Fibroblast of lung (primary cell): ENCODE measurements around the gene XXYLT1. TPM values are rescaled to one million over a fixed set of nuclear protein-coding genes. Genes with fewer than 3 reads are reported as not detected.
A peak's percentile ranks its signal among the peaks of the same experiment; 100 is the strongest.

Source experiments
- DNase-seq, 2 donors: peaks; one replicate each; pipeline versions ENCODE4 v3.0.0 to v3.0.0-alpha.2; 2010; ENCODE audit warnings: low read depth in 2 of 2
- H2AFZ ChIP-seq: 2 replicates; pipeline ENCODE4 v1.5.1; 2012; ENCODE audit warnings: low read length, control low read depth, inconsistent platforms
- H3K27ac ChIP-seq: 2 replicates; pipeline ENCODE4 v1.5.1; 2011; ENCODE audit warnings: low read length, control low read depth; ENCODE audit not compliant: insufficient read depth
- H3K27me3 ChIP-seq: 2 replicates; pipeline ENCODE4 v1.5.1; 2011; ENCODE audit warnings: mild to moderate bottlenecking, low read length; ENCODE audit not compliant: control insufficient read depth, insufficient read depth
- H3K36me3 ChIP-seq: 2 replicates; pipeline ENCODE4 v1.5.1; 2011; ENCODE audit warnings: low read length; ENCODE audit not compliant: control insufficient read depth, insufficient read depth
- H3K4me1 ChIP-seq: 2 replicates; pipeline ENCODE4 v1.5.1; 2011; ENCODE audit warnings: low read length; ENCODE audit not compliant: control insufficient read depth, insufficient read depth; ENCODE audit errors: extremely low read depth
- H3K4me2 ChIP-seq: 2 replicates; pipeline ENCODE4 v1.5.1; 2011; ENCODE audit warnings: low read length, control low read depth; ENCODE audit not compliant: insufficient read depth; ENCODE audit errors: extremely low read depth
- H3K4me3 ChIP-seq, 4 experiments: fragments of 200-600 bp in 1 of 4; sonication (generic) in 1 of 4; replicated peaks in 1 of 4; 2 replicates each; pipeline ENCODE4 v1.5.1; 2011 to 2016; ENCODE audit warnings: low read length in 4 of 4, low read depth in 3 of 4, mild to moderate bottlenecking in 3 of 4, control low read depth in 2 of 4, inconsistent platforms in 1 of 4, mixed read lengths in 1 of 4; ENCODE audit not compliant: insufficient read depth in 1 of 4; ENCODE audit errors: control extremely low read depth in 1 of 4
- H3K79me2 ChIP-seq: 2 replicates; pipeline ENCODE4 v1.5.1; 2012; ENCODE audit warnings: mild to moderate bottlenecking, low read length, inconsistent platforms; ENCODE audit not compliant: control insufficient read depth, insufficient read depth
- H3K9ac ChIP-seq: 2 replicates; pipeline ENCODE4 v1.5.1; 2011; ENCODE audit warnings: mild to moderate bottlenecking, low read length, control low read depth; ENCODE audit not compliant: insufficient read depth
- H3K9me3 ChIP-seq: 2 replicates; pipeline ENCODE4 v1.5.1; 2012; ENCODE audit warnings: low read depth, low read length; ENCODE audit not compliant: control insufficient read depth, insufficient read depth
- H4K20me1 ChIP-seq: 2 replicates; pipeline ENCODE4 v1.5.1; 2011; ENCODE audit warnings: low read length; ENCODE audit not compliant: control insufficient read depth, insufficient read depth; ENCODE audit errors: extremely low read depth
- EZH2 ChIP-seq: IDR thresholded peaks from 2 replicates; pipeline ENCODE4 v1.5.1; 2012; ENCODE audit warnings: low read length, control low read depth, mild to moderate bottlenecking; ENCODE audit errors: missing control alignments
- polyA plus RNA-seq, 2 donors: library from polyadenylated mRNA; depleted of rRNA in 1 of 2; stranded (reverse) in 1 of 2; unstranded in 1 of 2; fragments of >200 nt; gene quantifications; 2 replicates each; pipeline ENCODE4 v1.2.1, GENCODE V29; 2011 to 2012; ENCODE audit warnings: missing spikeins in 1 of 2
- total RNA-seq: library from RNA; depleted of rRNA; stranded (reverse); fragments of >200 nt; gene quantifications from 2 replicates; pipeline ENCODE4 v1.2.1, GENCODE V29; 2014
- TF ChIP-seq, protein P1 (sequence below), 2 donors: IDR thresholded peaks in 1 of 2; conservative IDR thresholded peaks in 1 of 2; 1 replicate in 1 of 2; 2 replicates in 1 of 2; pipeline ENCODE4 v1.5.1; 2011 to 2012; ENCODE audit warnings: low read length in 2 of 2, control low read depth in 1 of 2, inconsistent platforms in 1 of 2, low read depth in 1 of 2, mild to moderate bottlenecking in 1 of 2

Gene XXYLT1
- total and polyA plus RNA-seq, 2 donors (not counting 1 experiment from before 2014, with no cell fraction given), result 12.4 to 18.5 TPM

DNA sequence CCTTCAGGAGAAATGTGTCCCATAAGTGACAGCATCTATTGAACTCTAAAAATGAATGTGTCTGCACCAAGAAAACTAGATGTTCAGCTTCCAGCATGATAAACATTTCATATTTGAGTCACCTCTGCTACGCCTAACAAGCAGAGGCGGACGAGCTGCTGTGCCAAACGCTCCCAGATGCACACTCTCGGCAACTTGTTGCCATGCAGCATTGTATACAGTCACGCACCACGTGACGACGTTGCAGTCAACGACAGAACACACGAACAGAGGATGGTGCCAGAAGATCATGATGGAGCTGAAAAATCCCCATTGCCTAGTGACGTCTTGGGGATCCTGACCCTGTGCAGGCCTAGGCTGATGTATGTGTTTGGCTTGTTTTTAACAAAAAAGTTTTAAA is 137.5 kb downstream of the XXYLT1 start:
- peaks cover 4% of the 10 kb centered on the region for H3K4me1 ChIP-seq
- no peak overlapping the region for H3K9ac ChIP-seq
- H3K9me3 ChIP-seq, result no peaks in the 10 kb centered on the region
- no peaks in the 10 kb centered on the region for H4K20me1 ChIP-seq
- H3K36me3 ChIP-seq, result no peaks in the 10 kb centered on the region
- no peaks in the 10 kb centered on the region for H3K27me3 ChIP-seq
- peak overlapping the region; percentile 66 for H3K27ac ChIP-seq
- H2AFZ ChIP-seq, result no peak overlapping the region
- peak; percentile 90 to 97 for DNase-seq
- H3K4me3 ChIP-seq, result peak overlapping the region in 1 of 4 experiments; percentile 3
- TF ChIP-seq, protein P1, sequence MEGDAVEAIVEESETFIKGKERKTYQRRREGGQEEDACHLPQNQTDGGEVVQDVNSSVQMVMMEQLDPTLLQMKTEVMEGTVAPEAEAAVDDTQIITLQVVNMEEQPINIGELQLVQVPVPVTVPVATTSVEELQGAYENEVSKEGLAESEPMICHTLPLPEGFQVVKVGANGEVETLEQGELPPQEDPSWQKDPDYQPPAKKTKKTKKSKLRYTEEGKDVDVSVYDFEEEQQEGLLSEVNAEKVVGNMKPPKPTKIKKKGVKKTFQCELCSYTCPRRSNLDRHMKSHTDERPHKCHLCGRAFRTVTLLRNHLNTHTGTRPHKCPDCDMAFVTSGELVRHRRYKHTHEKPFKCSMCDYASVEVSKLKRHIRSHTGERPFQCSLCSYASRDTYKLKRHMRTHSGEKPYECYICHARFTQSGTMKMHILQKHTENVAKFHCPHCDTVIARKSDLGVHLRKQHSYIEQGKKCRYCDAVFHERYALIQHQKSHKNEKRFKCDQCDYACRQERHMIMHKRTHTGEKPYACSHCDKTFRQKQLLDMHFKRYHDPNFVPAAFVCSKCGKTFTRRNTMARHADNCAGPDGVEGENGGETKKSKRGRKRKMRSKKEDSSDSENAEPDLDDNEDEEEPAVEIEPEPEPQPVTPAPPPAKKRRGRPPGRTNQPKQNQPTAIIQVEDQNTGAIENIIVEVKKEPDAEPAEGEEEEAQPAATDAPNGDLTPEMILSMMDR (conservative IDR thresholded peaks at IDR 0.05 in 1 of 2, IDR thresholded peaks at IDR 0.05 in 1 of 2; ENCODE audit: low read depth in 1 of 2, low read length in 2 of 2), result no peak
- no peak for TF ChIP-seq EZH2
- H3K79me2 ChIP-seq, result no peaks in the 10 kb centered on the region
- peak overlapping the region; percentile 37 for H3K4me2 ChIP-seq

- Histone ChIP-seq H3K27ac (peak overlapping the region; percentile 23), H3K4me3 (peak overlapping the region in 1 of 4 experiments; percentile 3), H3K4me1 (peaks cover 4% of the 10 kb centered on the region)
These were observed 137.9 kb downstream of the XXYLT1 start for GRCh38 chr3:195133013-195133412.

DNA sequence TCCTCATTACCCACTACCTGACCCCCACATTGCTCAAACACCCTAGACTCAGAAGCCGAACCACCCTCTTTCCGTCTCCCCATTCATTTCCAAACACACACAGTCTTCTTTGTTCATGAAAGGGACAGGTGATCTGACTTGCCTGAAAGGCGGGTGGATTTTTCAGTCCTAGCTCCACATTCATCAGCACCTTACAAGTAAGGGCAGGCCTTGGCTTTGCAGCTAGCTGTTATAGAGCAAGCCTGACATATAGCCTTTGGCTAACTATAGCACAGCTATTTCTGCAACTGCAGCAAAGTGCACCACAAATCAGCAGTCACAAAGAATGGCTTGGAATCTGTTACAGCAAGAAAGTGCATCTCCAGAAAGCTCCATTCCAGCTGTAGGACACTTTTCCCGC is 139.8 kb downstream of the XXYLT1 start:
- Histone ChIP-seq H3K27ac (no peak overlapping the region), H2AFZ (no peak overlapping the region)
- DNase-seq, result no peak

More at GRCh38 chr3:195133013-195133412, 137.9 kb downstream of the XXYLT1 start:
- no peak overlapping the region for H3K9ac ChIP-seq
- DNase-seq, result no peak
- peak overlapping the region; percentile 37 for H3K4me2 ChIP-seq
- no peak overlapping the region for H2AFZ ChIP-seq
- H3K9me3 ChIP-seq, result no peaks in the 10 kb centered on the region
- TF ChIP-seq EZH2, result no peak
- TF ChIP-seq, protein P1 (conservative IDR thresholded peaks at IDR 0.05 in 1 of 2, IDR thresholded peaks at IDR 0.05 in 1 of 2; ENCODE audit: low read depth in 1 of 2, low read length in 2 of 2), result no peak
- no peaks in the 10 kb centered on the region for H3K36me3 ChIP-seq
- H3K79me2 ChIP-seq, result no peaks in the 10 kb centered on the region
- H4K20me1 ChIP-seq, result no peaks in the 10 kb centered on the region
- no peaks in the 10 kb centered on the region for H3K27me3 ChIP-seq

More for the DNA sequence above, 139.8 kb downstream of the XXYLT1 start:
- no peak for TF ChIP-seq EZH2
- TF ChIP-seq, protein P1 (conservative IDR thresholded peaks at IDR 0.05 in 1 of 2, IDR thresholded peaks at IDR 0.05 in 1 of 2; ENCODE audit: low read depth in 1 of 2, low read length in 2 of 2), result no peak
- Histone ChIP-seq H3K27me3 (no peaks in the 10 kb centered on the region), H3K36me3 (no peaks in the 10 kb centered on the region), H3K79me2 (no peaks in the 10 kb centered on the region), H3K4me3 (no peak overlapping the region), H3K4me2 (no peak overlapping the region), H3K9me3 (no peaks in the 10 kb centered on the region), H3K4me1 (peaks cover 4% of the 10 kb centered on the region), H3K9ac (no peak overlapping the region), H4K20me1 (no peaks in the 10 kb centered on the region)
